Caki2 (cell line): ENCODE data around the gene LRRC75A. TPM values are rescaled to one million over a fixed set of nuclear protein-coding genes. Genes with fewer than 3 reads are reported as not detected.
A peak's percentile ranks its signal among the peaks of the same experiment; 100 is the strongest.
"Not testable (repeated sequence)": the region's sequence is repeated elsewhere in the genome, so short reads cannot be mapped to it uniquely, and the experiment has no call there.

Experiments used
- DNase-seq: peaks from one replicate; pipeline ENCODE4 v3.0.0-alpha.2; 2015; ENCODE audit warnings: low read depth
- in situ Hi-C: cut with HindIII; loops from 2 replicates; pipeline ENCODE4 v1.10.0; 2016; ENCODE audit warnings: low sequenced_read_pairs, low pct_unique_long_range_greater_than_20kb, mixed read lengths
- total RNA-seq: library from RNA; depleted of rRNA; stranded (reverse); fragments of >200 nt; shearing (Covaris generic); gene quantifications from 2 replicates; pipeline ENCODE4 v1.2.3, GENCODE V29; 2014; ENCODE audit warnings: low replicate concordance; rRNA removed

LRRC75A gene, protein sequence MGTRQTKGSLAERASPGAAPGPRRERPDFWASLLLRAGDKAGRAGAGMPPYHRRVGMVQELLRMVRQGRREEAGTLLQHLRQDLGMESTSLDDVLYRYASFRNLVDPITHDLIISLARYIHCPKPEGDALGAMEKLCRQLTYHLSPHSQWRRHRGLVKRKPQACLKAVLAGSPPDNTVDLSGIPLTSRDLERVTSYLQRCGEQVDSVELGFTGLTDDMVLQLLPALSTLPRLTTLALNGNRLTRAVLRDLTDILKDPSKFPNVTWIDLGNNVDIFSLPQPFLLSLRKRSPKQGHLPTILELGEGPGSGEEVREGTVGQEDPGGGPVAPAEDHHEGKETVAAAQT
- total RNA-seq: 0.06 and 1.1 TPM in 2 replicates

DNA sequence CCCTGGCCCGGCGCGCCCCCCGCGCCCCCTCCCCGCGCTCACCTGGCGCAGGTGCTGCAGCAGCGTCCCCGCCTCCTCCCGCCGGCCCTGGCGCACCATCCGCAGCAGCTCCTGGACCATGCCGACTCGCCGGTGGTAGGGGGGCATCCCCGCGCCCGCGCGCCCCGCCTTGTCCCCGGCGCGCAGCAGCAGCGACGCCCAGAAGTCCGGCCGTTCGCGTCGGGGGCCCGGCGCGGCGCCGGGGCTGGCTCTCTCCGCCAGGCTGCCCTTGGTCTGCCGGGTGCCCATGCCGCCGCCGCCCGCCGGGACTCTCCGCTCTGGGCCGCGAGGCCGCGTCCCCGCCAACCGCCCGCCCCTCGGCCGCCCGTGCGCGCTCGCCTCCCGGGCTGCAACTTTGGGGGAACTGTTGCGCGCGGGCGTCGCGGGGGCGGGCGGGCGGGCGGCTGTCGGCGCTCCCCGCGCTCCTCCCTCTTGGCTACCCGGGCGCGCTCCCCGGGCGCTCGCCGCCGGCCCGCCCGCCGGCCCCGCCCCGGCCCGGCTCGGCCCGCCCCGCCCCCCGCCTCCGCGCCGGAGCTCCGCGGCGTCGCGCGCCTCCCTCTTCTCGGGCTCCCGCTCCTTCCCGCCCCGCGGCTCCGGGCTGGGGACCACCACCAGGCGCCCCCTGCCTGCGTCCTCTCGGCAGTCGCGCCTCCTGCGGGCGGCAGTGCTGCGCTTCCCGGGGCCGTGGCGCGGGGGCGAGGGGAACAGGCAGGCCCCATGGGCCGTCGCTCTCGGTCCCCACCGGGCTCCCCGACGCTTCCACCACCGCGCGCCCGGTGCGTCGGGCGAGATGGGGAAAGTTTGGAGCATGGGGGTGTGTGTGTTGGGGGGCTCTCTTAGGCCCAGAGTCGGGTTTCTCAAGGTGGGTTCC is at the start of gene LRRC75A:
TSS of gene LRRC75A (minus strand) at position 491 of the 910 bp plus-strand sequence. CDS start at position 288, 203 bp downstream.
- peak; percentile 14 for DNase-seq
- in situ Hi-C loops: no loop called here

DNA sequence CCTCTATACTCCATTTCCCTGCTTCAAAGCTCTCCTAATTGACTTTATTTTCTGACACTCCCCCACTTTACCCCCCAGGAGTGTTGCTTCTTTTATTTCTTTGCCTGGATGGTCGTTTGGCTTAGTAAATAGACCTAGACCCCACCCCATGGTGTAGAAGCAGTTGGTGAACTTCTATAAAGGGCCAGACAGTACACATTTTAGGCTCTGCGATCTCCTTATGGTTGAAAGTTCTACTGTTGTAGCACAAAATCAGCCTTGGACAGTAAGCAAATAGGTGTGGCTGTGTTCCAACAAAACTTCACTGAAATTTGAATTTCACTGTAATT is 45.1 kb upstream of the LRRC75A start:
- no peak for DNase-seq
- in situ Hi-C loops: no loop called here

DNA sequence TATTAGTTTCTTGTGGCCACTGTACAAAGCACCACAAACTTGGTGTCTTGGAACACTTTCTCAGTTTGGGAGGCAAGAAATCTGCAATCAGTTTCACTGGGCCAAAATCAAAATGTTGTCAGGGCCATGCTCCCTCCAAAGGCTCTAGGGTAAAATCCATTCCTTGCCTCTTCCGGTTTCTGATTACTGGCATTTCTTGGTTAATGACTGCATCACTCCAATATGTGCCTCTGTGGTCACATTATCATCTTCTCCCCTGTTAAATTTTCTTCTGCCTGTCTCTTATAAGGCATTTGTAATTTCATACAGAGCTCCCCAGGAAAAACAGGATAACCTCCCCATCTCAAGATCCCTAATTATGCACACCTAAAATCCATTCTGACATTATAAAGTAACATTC is 42.2 kb upstream of the LRRC75A start:
- in situ Hi-C loops: no loop called here
- DNase-seq: no peak

DNA sequence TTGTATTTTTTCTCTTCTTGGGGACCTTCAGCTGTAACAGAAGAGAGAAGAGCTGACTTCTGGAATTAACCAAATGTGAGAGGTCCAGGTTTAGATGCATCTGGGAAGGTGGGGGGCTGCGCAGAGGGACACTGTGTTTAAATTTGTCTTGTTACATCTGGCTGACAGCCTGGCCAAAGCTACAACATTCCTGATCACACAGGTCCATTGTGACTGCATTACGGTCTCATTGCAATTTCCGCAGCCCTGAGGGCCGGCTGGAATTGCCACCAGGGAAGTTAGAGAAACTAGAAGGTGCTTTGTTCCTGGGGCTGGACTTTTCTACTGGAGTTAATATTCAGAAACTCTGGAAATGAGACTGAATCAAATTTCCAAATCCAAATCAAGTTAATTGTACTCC is 37.9 kb upstream of the LRRC75A start:
- no peak for DNase-seq
- in situ Hi-C loops: no loop called here

DNA sequence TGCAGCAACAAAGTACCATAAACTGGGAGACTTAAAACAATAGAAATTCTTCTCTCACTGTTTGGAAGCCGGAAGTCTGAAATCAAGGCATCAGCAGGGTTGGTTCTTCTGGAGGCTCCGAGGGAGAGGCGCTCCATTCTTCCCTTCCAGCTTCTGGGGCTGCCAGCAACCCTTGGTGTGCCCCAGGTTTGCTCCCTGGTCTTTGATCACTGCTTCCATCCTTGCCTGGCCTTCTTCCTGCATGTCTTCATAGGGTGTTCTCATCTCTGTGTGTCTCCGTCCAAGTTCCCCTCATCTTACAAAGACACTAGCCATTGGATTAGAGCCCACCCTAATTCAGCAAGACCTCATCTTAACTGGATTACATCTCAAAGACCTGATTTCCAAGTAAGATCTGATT is 35.3 kb upstream of the LRRC75A start:
- in situ Hi-C loops: no loop called here
- no peak for DNase-seq

DNA sequence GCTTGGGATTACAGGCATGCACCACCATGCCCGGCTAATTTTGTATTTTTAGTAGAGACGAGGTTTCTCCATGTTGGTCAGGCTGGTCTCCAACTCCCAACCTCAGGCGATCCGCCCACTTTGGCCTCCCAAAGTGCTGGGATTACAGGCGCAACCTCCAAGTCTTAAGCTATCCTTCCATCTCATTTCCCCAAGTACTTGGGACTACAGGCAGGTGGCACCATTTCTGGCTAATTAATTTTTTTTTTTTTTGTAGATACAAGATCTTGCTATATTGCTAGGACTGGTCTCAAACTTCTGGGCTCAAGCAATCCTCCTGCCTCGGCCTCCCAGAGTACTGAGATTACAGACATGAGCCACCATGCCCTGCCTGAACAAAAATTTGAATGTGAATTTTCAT is 33.6 kb upstream of the LRRC75A start:
- in situ Hi-C loops: not testable (repeated sequence)

DNA sequence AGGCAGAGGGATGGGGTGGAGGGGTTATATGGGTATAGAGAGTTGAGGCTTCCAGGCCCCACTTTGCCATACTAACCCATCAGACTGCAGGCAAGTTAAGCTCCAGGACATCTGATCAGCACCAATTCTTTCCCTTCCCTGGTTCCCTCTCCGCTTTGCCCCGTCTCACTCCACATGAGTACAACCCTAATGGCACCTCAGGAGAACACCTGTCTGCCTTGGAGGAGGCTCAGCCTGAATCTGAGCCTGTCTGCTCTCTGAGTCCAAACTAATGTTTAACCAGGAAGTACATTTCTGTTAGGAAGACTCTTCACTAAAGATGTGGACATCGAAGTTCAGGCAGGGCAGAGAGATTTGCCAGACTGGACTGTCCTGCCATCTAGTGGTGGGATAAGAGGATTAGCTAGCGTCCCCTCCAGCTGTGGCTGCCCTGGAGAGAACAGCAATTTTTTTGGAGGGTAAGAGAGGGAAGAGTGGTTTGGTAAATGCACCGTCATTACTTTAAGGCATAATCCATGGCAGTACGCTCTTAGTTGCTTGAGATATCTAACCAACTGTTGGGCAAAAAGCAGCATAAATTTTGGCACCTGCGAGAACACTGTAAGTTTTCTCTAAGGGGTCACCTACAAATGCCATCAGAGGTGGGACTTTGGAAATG is 29.2 kb upstream of the LRRC75A start:
- in situ Hi-C loops: no loop called here
- peak; percentile 70 for DNase-seq

More for the DNA sequence above, 33.6 kb upstream of the LRRC75A start:
- DNase-seq: not testable (repeated sequence)

DNA sequence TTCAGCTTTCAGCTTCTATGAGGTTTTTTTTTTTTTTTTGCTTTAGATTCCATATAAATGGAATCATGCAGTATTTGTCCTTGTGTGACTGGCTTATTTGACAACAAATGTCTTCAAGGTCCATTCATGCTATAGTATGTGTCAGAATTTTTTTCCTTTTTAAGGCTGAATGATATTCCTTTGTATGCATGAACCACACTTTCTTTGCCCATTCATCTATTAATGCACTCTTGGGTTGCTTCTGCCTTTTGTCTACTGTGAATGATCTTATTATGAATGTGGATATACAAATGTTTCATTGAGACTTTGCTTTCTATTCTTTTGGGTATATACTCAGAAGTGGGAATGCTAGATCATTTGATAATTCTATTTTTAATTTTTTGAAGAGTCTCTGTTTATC is 27.0 kb upstream of the LRRC75A start:
- no peak for DNase-seq
- in situ Hi-C loops: no loop called here

DNA sequence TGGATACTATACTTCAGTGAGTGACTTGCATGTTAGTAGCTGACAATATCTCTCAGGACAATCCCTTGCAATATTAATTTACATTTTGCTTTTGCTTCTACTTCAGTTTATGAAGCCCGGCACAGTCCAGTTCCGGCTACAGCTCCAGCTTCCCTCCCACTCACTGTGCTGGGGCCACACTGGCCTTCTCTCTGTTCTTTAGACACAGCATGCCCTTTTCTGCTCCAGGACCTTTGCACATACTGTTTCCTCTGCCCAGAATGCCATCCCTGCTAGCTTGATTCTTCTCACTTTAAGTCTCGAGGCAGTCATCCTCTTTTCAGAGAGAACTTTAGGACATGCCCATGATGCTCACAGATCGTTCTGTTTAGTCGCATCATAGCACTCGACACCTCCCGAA is 25.5 kb upstream of the LRRC75A start:
- in situ Hi-C loops: no loop called here
- no peak for DNase-seq

DNA sequence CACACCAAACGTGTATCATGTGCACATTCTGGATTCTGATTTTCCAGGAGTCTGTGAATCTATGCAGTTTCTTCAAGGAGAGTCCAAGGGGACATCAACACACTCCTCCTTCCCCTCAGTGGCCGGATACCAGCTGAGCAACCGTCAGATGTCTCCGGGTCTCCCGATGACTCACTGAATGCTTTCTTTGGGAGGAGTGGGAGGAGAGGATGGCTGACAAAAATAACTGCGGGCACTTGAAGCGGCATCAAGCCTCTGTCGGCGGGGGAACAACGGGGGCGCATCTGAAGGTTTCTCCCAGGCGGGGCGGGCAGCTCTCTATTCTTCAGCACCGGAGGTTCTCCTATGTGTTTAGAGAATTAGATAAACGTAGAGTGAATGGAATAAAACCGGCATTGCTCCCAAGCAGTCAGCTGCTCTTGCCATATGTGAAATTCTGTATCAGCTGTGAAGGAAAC is 24.6 kb upstream of the LRRC75A start:
- in situ Hi-C loops: no loop called here

DNA sequence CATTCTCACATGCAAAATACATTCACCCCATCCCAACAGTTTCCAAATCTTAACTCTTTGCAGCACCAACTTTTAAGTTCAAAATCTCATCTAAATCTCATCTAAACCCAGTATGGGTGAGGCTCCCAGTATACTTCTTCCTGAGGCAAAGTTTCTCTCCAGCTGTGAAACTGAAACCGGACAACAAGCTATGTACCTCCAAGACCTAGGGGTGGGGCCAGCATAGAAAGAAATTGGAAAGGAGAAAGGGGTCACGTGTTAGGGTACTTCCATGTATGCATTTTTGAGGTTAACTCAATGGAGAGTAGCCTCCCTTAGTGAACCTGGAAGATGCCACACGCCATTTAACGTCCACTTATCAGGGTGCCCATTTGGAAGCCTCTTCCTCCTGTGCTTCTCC is 23.9 kb upstream of the LRRC75A start:
- DNase-seq: no peak
- in situ Hi-C loops: no loop called here

More for the DNA sequence above, 24.6 kb upstream of the LRRC75A start:
- DNase-seq: no peak

DNA sequence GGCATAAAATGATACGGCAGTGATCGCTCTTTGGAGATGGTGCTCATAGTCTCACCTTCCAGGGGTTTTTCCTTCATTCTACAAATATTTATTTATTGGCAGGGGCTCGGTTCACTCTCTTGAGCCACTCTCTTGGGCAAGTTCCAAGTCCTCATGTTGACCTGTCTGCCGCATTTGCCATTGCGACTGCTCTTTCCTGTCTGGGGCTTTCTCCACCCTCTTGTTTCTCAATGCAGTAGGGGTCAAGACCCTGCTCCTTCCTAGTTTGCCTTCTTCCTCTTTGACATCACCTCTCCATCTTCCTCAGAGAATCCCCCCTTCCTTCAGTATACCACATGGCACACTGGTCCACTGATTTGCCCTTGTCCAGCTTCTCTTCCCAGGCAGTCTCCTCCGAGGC is 21.9 kb upstream of the LRRC75A start:
- DNase-seq: no peak
- in situ Hi-C loops: no loop called here

DNA sequence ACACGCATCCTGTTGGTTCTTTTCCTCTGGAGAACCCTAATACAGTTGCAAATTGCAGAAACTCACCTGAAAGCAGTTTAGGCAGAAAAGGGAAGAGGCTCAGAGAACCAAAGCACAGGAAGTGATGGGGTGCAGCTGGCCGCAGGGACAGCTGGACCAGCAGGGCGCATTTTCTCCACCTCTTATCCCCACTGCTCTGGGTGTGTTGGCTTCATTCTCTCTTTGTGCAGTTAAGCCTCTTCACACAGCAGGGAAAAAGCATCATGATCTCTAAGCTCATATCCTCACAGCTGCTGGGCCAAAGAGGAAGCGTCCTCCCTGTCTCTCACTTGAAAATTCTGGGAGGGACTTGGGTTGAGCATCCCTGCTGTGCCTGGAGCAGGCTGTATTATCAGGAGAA is 20.0 kb upstream of the LRRC75A start:
- DNase-seq: no peak
- in situ Hi-C loops: no loop called here

DNA sequence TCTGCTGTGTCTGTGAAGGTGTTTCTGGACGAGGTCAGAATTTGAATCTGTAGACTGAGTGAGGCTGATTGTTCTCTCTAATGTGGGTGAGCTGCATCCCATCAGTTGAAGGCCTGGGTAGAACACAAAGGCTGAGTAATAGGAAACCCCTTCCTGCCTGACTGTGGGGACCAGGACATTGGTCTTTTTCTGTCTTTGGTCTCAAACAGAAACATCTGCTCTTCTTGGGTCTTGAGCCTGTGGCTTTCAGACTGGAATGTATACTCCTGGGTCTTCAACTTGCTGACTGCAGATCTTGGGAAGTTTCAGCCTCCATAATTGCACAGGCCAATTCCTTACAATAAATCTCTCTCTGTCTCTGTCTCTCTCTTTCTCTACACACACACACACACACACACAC is 19.6 kb upstream of the LRRC75A start:
- no peak for DNase-seq
- in situ Hi-C loops: no loop called here

DNA sequence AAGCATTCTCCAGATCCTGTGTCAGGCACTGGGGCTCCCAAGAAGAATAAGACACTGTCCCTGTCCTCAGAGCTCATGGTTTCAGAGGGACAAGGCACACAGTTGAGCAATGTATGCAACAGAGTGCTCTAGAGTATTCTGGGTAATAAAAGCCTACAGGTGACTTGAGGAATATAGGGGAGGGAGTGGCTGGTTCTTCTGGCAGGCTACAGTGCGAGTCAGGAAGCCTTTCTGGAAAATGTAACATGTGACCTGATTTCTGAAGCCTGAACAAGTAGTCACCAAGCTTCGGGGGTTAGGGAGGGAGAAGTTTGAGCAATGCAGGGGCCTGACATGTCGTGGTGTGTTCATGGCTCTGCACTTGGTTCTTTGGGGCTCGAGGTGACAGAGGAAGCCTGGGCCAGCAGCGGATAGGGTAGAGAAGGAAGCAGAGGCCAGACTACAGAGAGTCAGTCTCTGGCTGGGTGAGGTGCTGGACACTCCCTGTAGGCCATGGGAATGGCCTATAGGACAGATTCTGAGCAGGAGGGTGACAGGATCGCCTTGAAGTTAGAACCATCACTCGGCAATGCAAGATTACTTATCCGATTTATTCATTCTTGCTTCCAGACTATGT is 16.0 kb upstream of the LRRC75A start:
- no peak for DNase-seq
- in situ Hi-C loops: no loop called here

DNA sequence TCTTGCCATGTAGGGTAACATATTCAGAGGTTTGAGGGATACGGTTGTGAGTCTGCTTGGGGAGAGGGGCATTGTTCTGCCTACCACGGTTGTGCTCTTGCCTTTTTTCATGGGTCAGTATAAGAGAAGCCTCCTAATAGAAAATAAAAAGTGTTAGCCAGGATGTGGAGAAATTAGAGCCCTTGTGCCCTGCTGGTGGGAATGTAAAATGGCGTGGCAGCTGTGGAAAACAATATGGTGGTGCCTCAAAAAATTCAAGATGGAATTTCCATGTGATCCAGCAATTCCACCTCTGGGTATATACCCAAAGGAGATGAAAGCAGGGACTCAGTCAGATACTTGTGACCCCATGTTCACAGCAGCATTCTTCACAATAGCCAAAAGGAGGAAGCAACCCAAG is 14.2 kb upstream of the LRRC75A start:
- in situ Hi-C loops: no loop called here
- DNase-seq: no peak

DNA sequence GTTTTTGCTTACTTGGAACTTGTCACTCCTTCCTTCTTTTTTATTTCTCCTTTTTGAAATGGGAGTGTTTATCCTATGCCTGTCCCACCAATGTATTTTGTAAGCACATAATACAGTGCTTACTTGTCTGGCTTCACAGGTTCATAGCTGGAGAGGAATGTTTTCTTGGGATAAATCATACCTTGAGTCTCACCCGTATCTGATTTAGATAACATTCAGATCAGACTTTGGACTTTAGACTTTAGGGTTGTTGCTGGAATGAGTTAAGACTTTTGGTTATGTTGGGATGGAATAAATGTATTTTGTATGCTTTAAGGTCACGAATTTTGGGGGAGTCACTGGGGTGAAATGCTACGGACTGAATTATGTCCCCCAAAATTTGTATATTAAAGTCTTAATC is 13.0 kb upstream of the LRRC75A start:
- DNase-seq: no peak
- in situ Hi-C loops: no loop called here

DNA sequence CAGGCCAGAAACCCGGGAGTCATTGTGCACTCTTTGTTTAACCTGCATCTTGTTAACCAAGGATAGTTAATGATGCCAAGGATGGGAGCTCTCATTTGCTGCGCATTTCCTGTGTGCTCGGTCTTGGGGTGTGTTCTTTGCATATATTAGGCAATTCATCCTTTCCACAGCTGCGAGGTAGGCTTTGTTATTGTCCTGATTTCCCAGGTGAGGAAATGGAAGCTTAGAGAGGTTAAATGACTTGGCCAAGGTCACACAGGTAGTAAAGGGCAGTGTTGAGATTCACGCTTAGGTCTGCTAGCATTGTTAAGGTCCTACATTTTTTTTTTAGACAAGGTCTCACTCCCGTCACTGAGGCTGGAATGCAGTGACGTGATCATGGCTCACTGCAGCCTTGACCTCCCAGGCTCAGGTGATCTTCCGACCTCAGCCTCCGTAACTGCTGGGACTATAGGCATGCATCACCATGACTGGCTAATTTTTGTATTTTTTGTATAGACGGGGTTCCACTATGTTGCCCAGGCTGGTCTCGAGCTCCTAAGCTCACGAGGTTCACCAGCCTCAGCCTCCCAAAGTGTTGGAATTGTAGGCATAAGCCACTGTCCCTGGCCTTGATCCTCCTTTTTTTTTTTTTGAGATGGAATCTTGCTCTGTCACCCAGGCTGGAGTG is 5.0 kb upstream of the LRRC75A start:
- DNase-seq: no peak
- in situ Hi-C loops: no loop called here
